Memory B cell (primary cell): ENCODE measurements around the gene TENM4.

Experiments
- ATAC-seq: fragments of 150-1000 bp; cut with Tn5 transposase; 2 replicates; pipeline ENCODE4 v1.10.0; 2021; ENCODE audit warnings: low read depth, mild to moderate bottlenecking, moderate library complexity
- DNase-seq, 2 donors: peaks; one replicate each; pipeline ENCODE4 v3.0.0; 2022; ENCODE audit warnings: low spot score in 2 of 2
- H3K27ac Mint-ChIP-seq: one replicate; pipeline ENCODE4 v1.8.0; 2022; ENCODE audit warnings: mild to moderate bottlenecking, moderate library complexity, mixed read lengths
- H3K27me3 Mint-ChIP-seq: one replicate; pipeline ENCODE4 v1.8.0; 2022; ENCODE audit warnings: mixed read lengths
- H3K36me3 Mint-ChIP-seq: one replicate; pipeline ENCODE4 v1.8.0; 2022; ENCODE audit warnings: mild to moderate bottlenecking, mixed read lengths
- H3K4me1 Mint-ChIP-seq: one replicate; pipeline ENCODE4 v1.8.0; 2022; ENCODE audit warnings: mixed read lengths
- H3K4me3 Mint-ChIP-seq: one replicate; pipeline ENCODE4 v1.8.0; 2022; ENCODE audit warnings: mild to moderate bottlenecking, moderate library complexity, mixed read lengths
- H3K9me3 Mint-ChIP-seq: one replicate; pipeline ENCODE4 v1.8.0; 2022; ENCODE audit warnings: mixed read lengths

TENM4 gene

DNA sequence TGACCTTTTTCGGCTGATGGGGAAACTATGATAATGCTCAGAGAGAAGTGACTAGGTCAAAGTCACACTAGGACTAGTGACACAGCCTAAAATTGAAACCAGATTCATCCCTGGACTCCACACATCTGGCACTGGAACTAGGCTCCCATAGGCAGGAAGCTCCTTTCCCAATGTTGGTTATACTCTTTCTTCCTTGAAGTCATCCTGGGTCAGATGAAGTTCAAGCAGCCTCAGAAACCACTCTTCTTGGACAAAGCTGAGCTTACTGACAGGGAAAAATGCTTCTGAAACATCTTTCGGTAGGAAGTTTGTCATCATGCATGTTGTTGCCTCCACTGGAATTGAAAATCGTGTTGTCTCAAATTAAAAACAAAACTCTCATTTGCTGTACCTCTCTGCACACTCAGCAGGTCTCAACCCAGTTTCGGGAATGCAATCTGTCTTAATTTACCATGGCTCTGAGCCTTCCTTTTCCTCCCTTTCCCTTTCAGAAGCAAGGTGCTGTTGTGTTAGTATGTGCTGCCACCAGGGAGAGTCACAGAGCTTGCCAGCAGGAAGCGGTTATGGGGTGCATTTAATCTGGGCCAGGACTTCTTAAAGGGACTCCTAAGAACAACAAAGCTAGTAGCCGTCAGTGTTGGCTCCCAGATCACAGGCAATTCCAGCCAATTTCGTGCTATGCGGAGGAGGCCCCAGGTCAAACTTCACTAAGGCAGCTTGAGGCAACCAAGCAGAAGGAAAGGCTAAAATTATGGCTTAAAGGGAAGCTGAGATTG, 384.8 kb downstream of the TENM4 start:
- ATAC-seq (no peak), DNase-seq (no peak)
- H3K36me3 Mint-ChIP-seq = no peaks in the 10 kb centered on the region
- no peak overlapping the region for H3K27ac Mint-ChIP-seq
- H3K9me3 Mint-ChIP-seq = no peaks in the 10 kb centered on the region
- no peak overlapping the region for H3K4me3 Mint-ChIP-seq
- H3K27me3 Mint-ChIP-seq = peaks cover 8% of the 10 kb centered on the region
- H3K4me1 Mint-ChIP-seq = no peaks in the 10 kb centered on the region

GRCh38 chr11:79054636-79055035, 386.2 kb downstream of the TENM4 start:
- H3K27ac Mint-ChIP-seq = no peak overlapping the region
- H3K4me3 Mint-ChIP-seq = no peak overlapping the region
- no peak for ATAC-seq
- no peak for DNase-seq
- H3K27me3 Mint-ChIP-seq = peaks cover 8% of the 10 kb centered on the region
- H3K36me3 Mint-ChIP-seq = no peaks in the 10 kb centered on the region
- no peaks in the 10 kb centered on the region for H3K9me3 Mint-ChIP-seq
- H3K4me1 Mint-ChIP-seq = no peaks in the 10 kb centered on the region

GRCh38 chr11:79052544-79052943, 388.3 kb downstream of the TENM4 start:
- no peak overlapping the region for H3K27ac Mint-ChIP-seq
- ATAC-seq (no peak), DNase-seq (no peak)
- H3K4me1 Mint-ChIP-seq = no peaks in the 10 kb centered on the region
- H3K27me3 Mint-ChIP-seq = peaks cover 6% of the 10 kb centered on the region
- no peak overlapping the region for H3K4me3 Mint-ChIP-seq
- H3K36me3 Mint-ChIP-seq = no peaks in the 10 kb centered on the region
- H3K9me3 Mint-ChIP-seq = no peaks in the 10 kb centered on the region

GRCh38 chr11:79050786-79051185, 390.0 kb downstream of the TENM4 start:
- peaks cover 5% of the 10 kb centered on the region for H3K27me3 Mint-ChIP-seq
- no peak overlapping the region for H3K4me3 Mint-ChIP-seq
- H3K9me3 Mint-ChIP-seq = no peaks in the 10 kb centered on the region
- no peaks in the 10 kb centered on the region for H3K4me1 Mint-ChIP-seq
- ATAC-seq (no peak), DNase-seq (no peak)
- H3K27ac Mint-ChIP-seq = no peak overlapping the region
- no peaks in the 10 kb centered on the region for H3K36me3 Mint-ChIP-seq

DNA sequence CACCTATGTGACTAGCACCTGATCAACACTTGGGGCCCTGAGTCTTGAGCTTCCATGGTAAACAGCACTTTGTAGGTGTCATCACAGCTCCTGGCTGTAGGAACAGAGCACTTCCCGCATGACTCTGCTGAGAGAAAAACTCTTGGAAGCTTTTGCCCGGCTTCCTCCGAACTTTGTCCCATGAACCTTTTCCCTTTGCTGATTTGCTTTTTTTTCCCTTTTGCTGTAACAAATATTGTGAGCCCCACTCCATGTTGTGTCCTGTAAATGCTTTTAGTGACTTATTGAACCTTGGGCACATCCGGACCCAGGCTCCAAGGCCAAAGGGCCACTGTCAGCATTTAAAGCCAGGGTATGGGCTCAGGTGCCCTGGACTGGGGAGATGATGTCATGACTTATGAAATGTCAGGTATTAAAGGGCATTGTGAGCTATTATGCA, 391.1 kb downstream of the TENM4 start:
- Mint-ChIP-seq H3K27ac (no peak overlapping the region), H3K36me3 (no peaks in the 10 kb centered on the region), H3K27me3 (peaks cover 6% of the 10 kb centered on the region), H3K9me3 (no peaks in the 10 kb centered on the region), H3K4me3 (no peak overlapping the region), H3K4me1 (no peaks in the 10 kb centered on the region)
- ATAC-seq = no peak
- no peak for DNase-seq

DNA sequence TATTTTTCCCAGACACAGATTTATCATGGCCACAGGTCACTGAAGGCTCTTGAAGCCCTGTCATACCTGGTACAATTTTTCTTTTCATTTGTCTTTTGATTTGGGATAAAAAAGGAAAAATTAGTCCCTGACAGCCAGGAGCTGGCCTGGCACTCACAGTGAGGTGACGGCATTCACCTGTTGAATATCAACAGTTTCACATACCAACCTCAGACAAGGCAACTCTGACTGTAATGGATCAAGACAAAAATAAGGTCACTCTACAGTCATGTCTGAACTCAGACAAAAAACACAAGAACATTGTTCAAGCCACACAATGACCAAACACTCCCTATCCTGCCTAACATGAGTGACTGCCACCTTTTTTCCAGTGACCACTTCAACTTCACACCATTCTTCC, 392.9 kb downstream of the TENM4 start:
- peaks cover under 1% of the 10 kb centered on the region for H3K9me3 Mint-ChIP-seq
- no peak for ATAC-seq
- no peak for DNase-seq
- no peak overlapping the region for H3K27ac Mint-ChIP-seq
- H3K4me3 Mint-ChIP-seq = no peak overlapping the region
- H3K4me1 Mint-ChIP-seq = no peaks in the 10 kb centered on the region
- H3K27me3 Mint-ChIP-seq = peaks cover 5% of the 10 kb centered on the region
- H3K36me3 Mint-ChIP-seq = peaks cover under 1% of the 10 kb centered on the region

DNA sequence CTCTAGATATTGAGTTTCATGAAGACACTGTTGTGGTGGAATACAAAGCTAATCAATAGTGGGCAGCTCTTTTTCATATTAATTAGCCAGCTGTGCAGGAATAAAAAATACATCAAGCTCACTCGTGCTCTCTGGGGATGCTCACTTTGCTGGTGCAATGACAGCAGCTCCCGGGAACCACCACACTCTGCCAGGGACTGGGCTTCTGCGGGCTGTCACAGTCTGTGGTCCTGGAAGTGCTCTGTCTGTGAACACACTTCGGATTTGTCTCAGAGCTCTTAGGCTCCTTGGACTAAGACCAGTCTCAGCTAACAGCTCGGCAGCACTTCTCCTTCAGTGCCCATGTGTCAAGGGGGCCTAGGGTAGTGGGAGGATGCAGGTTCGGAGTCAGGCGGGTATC, 393.5 kb downstream of the TENM4 start:
- DNase-seq (no peak), ATAC-seq (no peak)
- Mint-ChIP-seq H3K4me1 (no peaks in the 10 kb centered on the region), H3K36me3 (peaks cover 1% of the 10 kb centered on the region), H3K27me3 (peaks cover 6% of the 10 kb centered on the region), H3K27ac (no peak overlapping the region), H3K9me3 (peaks cover 1% of the 10 kb centered on the region), H3K4me3 (no peak overlapping the region)

GRCh38 chr11:79046366-79046765, 394.5 kb downstream of the TENM4 start:
- DNase-seq (no peak), ATAC-seq (no peak)
- Mint-ChIP-seq H3K27ac (no peak overlapping the region), H3K27me3 (peaks cover 6% of the 10 kb centered on the region), H3K36me3 (peaks cover 1% of the 10 kb centered on the region), H3K4me3 (no peak overlapping the region), H3K9me3 (peaks cover 1% of the 10 kb centered on the region), H3K4me1 (no peaks in the 10 kb centered on the region)

DNA sequence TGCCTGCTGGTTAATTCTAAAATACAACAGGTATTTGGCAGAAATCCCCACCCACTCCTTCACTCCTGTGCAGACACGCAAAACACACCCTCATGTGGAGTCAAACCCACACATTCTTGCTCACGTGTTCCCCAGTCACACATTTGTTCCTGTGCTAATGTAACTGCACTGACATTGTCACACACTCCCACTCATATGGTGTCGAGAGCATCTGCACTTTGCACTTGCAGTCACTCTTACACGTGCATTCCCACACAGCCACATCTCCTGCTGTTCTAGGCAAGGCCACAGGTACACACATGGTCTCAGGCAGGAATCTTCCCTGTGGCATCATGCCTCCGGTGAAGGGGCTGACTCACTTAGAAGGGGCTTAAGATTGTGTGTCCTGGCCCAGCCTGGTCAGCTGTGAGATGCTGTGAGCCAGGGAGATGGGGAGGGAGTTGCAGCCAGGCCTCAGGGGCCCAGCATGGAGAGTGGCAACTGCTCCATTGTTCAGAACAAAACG, 395.0 kb downstream of the TENM4 start:
- no peak for ATAC-seq
- no peak for DNase-seq
- Mint-ChIP-seq H3K4me3 (no peak overlapping the region), H3K27ac (no peak overlapping the region), H3K27me3 (peaks cover 6% of the 10 kb centered on the region), H3K9me3 (peaks cover 1% of the 10 kb centered on the region), H3K4me1 (no peaks in the 10 kb centered on the region), H3K36me3 (peaks cover 1% of the 10 kb centered on the region)

- peaks cover 6% of the 10 kb centered on the region for H3K27me3 Mint-ChIP-seq
- DNase-seq = no peak
- H3K4me3 Mint-ChIP-seq = no peak overlapping the region
- H3K9me3 Mint-ChIP-seq = peaks cover 1% of the 10 kb centered on the region
- H3K4me1 Mint-ChIP-seq = no peaks in the 10 kb centered on the region
- H3K36me3 Mint-ChIP-seq = peaks cover 1% of the 10 kb centered on the region
- no peak for ATAC-seq
- no peak overlapping the region for H3K27ac Mint-ChIP-seq
Measured at GRCh38 chr11:79045018-79045799, 395.6 kb downstream of the TENM4 start.

DNA sequence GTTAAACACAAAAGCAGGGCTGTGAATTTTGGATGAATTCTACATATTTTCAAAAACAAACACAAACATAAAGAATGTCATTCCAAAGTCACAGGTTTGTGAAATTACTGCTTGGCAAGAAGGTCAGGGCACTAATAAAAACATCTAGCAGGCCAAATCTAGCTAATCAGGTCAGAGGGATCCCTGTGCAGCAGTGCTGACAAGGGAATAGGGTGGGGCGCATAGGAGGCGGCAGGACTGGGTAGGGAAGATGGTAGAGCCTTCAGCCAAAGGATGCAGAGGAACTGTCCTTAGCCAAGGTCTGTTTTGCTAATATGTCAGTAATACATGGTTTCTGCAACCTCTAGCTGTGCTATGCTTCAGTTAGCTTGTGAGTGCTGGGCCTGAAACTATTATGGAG, 396.6 kb downstream of the TENM4 start:
- Mint-ChIP-seq H3K27ac (no peak overlapping the region), H3K4me1 (no peaks in the 10 kb centered on the region), H3K36me3 (peaks cover 1% of the 10 kb centered on the region), H3K27me3 (peaks cover 6% of the 10 kb centered on the region), H3K9me3 (peaks cover 1% of the 10 kb centered on the region), H3K4me3 (no peak overlapping the region)
- DNase-seq (no peak), ATAC-seq (no peak)

- Mint-ChIP-seq H3K9me3 (peaks cover 1% of the 10 kb centered on the region), H3K4me1 (no peaks in the 10 kb centered on the region), H3K36me3 (peaks cover 1% of the 10 kb centered on the region), H3K4me3 (no peak overlapping the region), H3K27me3 (peaks cover 6% of the 10 kb centered on the region), H3K27ac (no peak overlapping the region)
- ATAC-seq (no peak), DNase-seq (no peak)
Measured at GRCh38 chr11:79043726-79044125, 397.1 kb downstream of the TENM4 start.

DNA sequence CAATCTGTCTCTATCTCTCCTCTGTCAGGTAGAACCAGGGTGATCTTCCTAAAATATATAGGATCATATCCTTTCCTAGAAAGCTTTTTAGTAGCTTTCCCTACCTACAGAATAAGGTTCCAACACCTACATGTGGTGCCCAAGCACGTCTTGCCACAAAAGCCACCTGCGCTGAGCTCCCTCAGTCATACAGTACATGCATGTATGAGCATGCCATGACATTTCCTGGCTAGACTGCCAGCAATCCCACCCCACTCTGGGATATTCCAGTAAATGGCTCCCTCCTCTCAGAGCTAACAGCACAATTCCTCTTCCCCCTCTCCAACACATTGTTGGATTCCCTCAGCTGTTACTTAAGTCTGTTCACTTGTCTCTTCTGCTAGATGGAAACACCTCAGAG, 398.0 kb downstream of the TENM4 start:
- H3K36me3 Mint-ChIP-seq = peaks cover 1% of the 10 kb centered on the region
- peaks cover 1% of the 10 kb centered on the region for H3K9me3 Mint-ChIP-seq
- ATAC-seq = no peak
- no peak overlapping the region for H3K27ac Mint-ChIP-seq
- no peak for DNase-seq
- H3K4me1 Mint-ChIP-seq = no peaks in the 10 kb centered on the region
- no peak overlapping the region for H3K4me3 Mint-ChIP-seq
- H3K27me3 Mint-ChIP-seq = peaks cover 8% of the 10 kb centered on the region

DNA sequence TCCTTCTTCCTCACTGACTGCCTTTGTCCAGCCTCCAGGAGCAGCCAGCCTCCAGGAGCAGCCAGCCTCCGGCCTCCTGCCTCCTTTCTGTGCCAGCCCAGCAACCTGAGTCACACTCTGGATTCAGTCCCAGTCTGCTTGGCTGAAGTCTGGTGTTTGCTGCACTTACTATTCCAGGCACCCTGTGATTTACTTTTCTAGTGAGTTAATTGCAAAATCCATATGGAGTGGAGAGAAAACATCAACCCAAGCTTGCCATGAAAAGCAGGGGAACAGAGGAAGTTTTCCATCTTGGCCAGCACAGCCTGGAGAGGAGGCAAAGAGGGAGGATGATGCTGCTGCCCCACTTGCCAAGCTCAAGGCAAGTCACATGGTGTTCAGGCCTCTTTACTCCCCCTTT, 400.5 kb downstream of the TENM4 start:
- Mint-ChIP-seq H3K4me3 (no peak overlapping the region), H3K27me3 (peaks cover 4% of the 10 kb centered on the region), H3K4me1 (no peaks in the 10 kb centered on the region), H3K36me3 (peaks cover 1% of the 10 kb centered on the region), H3K9me3 (peaks cover 1% of the 10 kb centered on the region), H3K27ac (no peak overlapping the region)
- DNase-seq (no peak), ATAC-seq (no peak)
